Pancreas (tissue), 10 donors: ENCODE data around the gene USP3. TPM values are rescaled to one million over a fixed set of nuclear protein-coding genes. Genes with fewer than 3 reads are reported as not detected.
A peak's percentile ranks its signal among the peaks of the same experiment; 100 is the strongest.

Source experiments
- ATAC-seq, 4 donors: fragments of 200-7000 bp; cut with Tn5 transposase; one replicate each; pipeline versions ENCODE4 v1.8.0 to v1.9.1; 2020; ENCODE audit warnings: mild to moderate bottlenecking in 4 of 4, moderate library complexity in 4 of 4
- DNase-seq, 6 donors: peaks; one replicate each; pipeline ENCODE4 v3.0.0-alpha.2; 2020
- FAIRE-seq: peaks from 2 replicates; lab custom pipeline; 2012; peaks lifted over from hg19 to GRCh38; lab: Jason Lieb, UNC
- H3K27ac ChIP-seq, 4 donors: fragments of 200-600 bp; sonication (generic); 1 replicate in 3 of 4; 2 replicates in 1 of 4; pipeline versions ENCODE4 v1.5.0 to v1.8.0; 2020
- H3K27me3 ChIP-seq, 4 donors: fragments of 200-600 bp; one replicate each; pipeline ENCODE4 v1.8.0; 2021
- H3K36me3 ChIP-seq, 3 donors: fragments of 200-600 bp; sonication (generic) in 1 of 3; one replicate each; pipeline versions ENCODE4 v1.5.0 to v1.8.0; 2020 to 2021
- H3K4me1 ChIP-seq, 3 donors: fragments of 200-600 bp; one replicate each; pipeline ENCODE4 v1.8.0; 2021
- H3K4me3 ChIP-seq, 4 donors: fragments of 200-600 bp; sonication (generic) in 2 of 4; one replicate each; pipeline versions ENCODE4 v1.5.0 to v1.8.0; 2020 to 2021
- H3K9me3 ChIP-seq, 4 donors: fragments of 200-600 bp; one replicate each; pipeline ENCODE4 v1.8.0; 2021
- CTCF ChIP-seq, 4 donors: fragments of 200-600 bp; sonication (generic) in 3 of 4; IDR thresholded peaks; one replicate each; pipeline versions ENCODE4 v1.5.0 to v1.8.0; 2021; ENCODE audit warnings: antibody characterized with exemption in 4 of 4
- WGBS, 2 donors: extraction: QIAGEN DNeasy Blood & Tissue Kit; methylation state at CpG; one replicate each; pipeline ENCODE4 v1.1.7; 2013; 5-methylcytosine and 5-hydroxymethylcytosine counted together
- intact Hi-C, 3 donors: fragments of 100-400 bp; cut with DNase I; formaldehyde crosslinking; loops; one replicate each; pipeline versions ENCODE4 v1.11.1 to v1.14.2; 2022
- polyA plus RNA-seq, 2 donors: library from polyadenylated mRNA; stranded (reverse); fragments of 200-250 nt; gene quantifications; one replicate each; pipeline ENCODE4 v1.2.3, GENCODE V29; 2013
- total RNA-seq, 6 donors: library from RNA; stranded (reverse); fragmentation: NEBNext Ultra II Directional in 4 of 6; extraction: Animal tissue kit (Norgen Biotek cat#: 25700) in 4 of 6; gene quantifications; one replicate each; pipeline versions ENCODE4 v1.2.1 to v1.2.4, GENCODE V29; 2021 to 2023
- donor health status: healthy with polysubstance abuse.
- donor health status: DM: no; HTN: no; CAD: no; lungs with moderate emphysema.
- donor health status: DM: no; HTN: no; CAD: no.
- donor health status: control.
- donor health status: control.
- donor health status: Bipolar disorder and iron deficiency.
- donor health status: DM: yes; HTN: yes; CAD: no.
- donor health status: DM: no; HTN: no; CAD: no.
- donor health status: DM: no; HTN: no; CAD: no.
- donor health status: DM: yes; HTN: yes; CAD: no.

The USP3 gene
- total and polyA plus RNA-seq, 8 donors, result 28.5 to 50.8 (median 41.2) TPM

- DNase-seq, result peak; percentile 87 to 97 (median 93)
- no peak for TF ChIP-seq CTCF (IDR thresholded peaks at IDR 0.05)
- Histone ChIP-seq H3K27me3 (no peaks in the 10 kb centered on the region), H3K4me1 (peaks cover 0 to 10% (median 4%) of the 10 kb centered on the region in 3 donors), H3K9me3 (no peaks in the 10 kb centered on the region), H3K36me3 (no peaks in the 10 kb centered on the region), H3K27ac (peak overlapping the region; percentile 83 to 94 (median 91)), H3K4me3 (peak overlapping the region; percentile 64 to 86 (median 65))
- 0 to 1% methylated on average over 38 to 60 of the region's 60 CpGs for WGBS, 2 donors
- intact Hi-C loops, result loop anchor here in 1 of 3 donors (10.0 kb wide), 1 partner anchor 464 kb away; no protein-coding TSS in a partner anchor
- no peak for FAIRE-seq
- ATAC-seq, result peak; percentile 71 to 86 (median 81)
Measured at GRCh38 chr15:63600616-63601025, 96.2 kb downstream of the USP3 start.

GRCh38 chr15:63601026-63601703, 96.8 kb downstream of the USP3 start:
- H3K36me3 ChIP-seq, result no peaks in the 10 kb centered on the region
- FAIRE-seq (no peak), ATAC-seq (peak; percentile 8 to 24 (median 11)), DNase-seq (peak; percentile 39 to 86 (median 64))
- H3K27me3 ChIP-seq, result no peaks in the 10 kb centered on the region
- WGBS, 2 donors, result 0 to 1% methylated on average over 56 to 63 of the region's 63 CpGs
- peaks cover 0 to 10% (median 4%) of the 10 kb centered on the region in 3 donors for H3K4me1 ChIP-seq
- peak overlapping the region; percentile 81 to 92 (median 86) for H3K27ac ChIP-seq
- peak overlapping the region; percentile 60 to 86 (median 64) for H3K4me3 ChIP-seq
- intact Hi-C loops, result loop anchor here in 1 of 3 donors (10.0 kb wide), 1 partner anchor 464 kb away; no protein-coding TSS in a partner anchor
- H3K9me3 ChIP-seq, result no peaks in the 10 kb centered on the region
- no peak for TF ChIP-seq CTCF (IDR thresholded peaks at IDR 0.05)

- H3K36me3 ChIP-seq, result no peaks in the 10 kb centered on the region
- no peak for TF ChIP-seq CTCF (IDR thresholded peaks at IDR 0.05)
- H3K27me3 ChIP-seq, result no peaks in the 10 kb centered on the region
- ATAC-seq, result peak in 3 of 4 donors; percentile 18 to 20 (median 18)
- intact Hi-C loops, result loop anchor here in 1 of 3 donors (10.0 kb wide), 1 partner anchor 463 kb away; no protein-coding TSS in a partner anchor
- 8 to 10% methylated on average over 9 of the region's 9 CpGs for WGBS, 2 donors
- FAIRE-seq, result no peak
- H3K9me3 ChIP-seq, result no peaks in the 10 kb centered on the region
- H3K27ac ChIP-seq, result peak overlapping the region; percentile 81 to 92 (median 86)
- H3K4me3 ChIP-seq, result peak overlapping the region; percentile 60 to 86 (median 64)
- DNase-seq, result peak; percentile 42 to 76 (median 52)
- H3K4me1 ChIP-seq, result peaks cover 0 to 10% (median 4%) of the 10 kb centered on the region in 3 donors
Measured at GRCh38 chr15:63601704-63602185, 97.4 kb downstream of the USP3 start.

GRCh38 chr15:63602595-63602994, 98.2 kb downstream of the USP3 start:
- peaks cover 0 to 10% (median 4%) of the 10 kb centered on the region in 3 donors for H3K4me1 ChIP-seq
- H3K4me3 ChIP-seq, result no peak overlapping the region
- FAIRE-seq, result no peak
- ATAC-seq, result no peak
- no peaks in the 10 kb centered on the region for H3K9me3 ChIP-seq
- TF ChIP-seq CTCF (IDR thresholded peaks at IDR 0.05), result no peak
- H3K27ac ChIP-seq, result no peak overlapping the region
- WGBS, 2 donors, result 82 to 84% methylated on average over 3 of the region's 3 CpGs
- H3K36me3 ChIP-seq, result peaks cover 0 to 4% (median 0%) of the 10 kb centered on the region in 3 donors
- DNase-seq, result no peak
- intact Hi-C loops, result loop anchor here in 1 of 3 donors (10.0 kb wide), 1 partner anchor 462 kb away; no protein-coding TSS in a partner anchor
- H3K27me3 ChIP-seq, result no peaks in the 10 kb centered on the region
